Measurements from ENCODE around the gene ATG7.

DNA sequence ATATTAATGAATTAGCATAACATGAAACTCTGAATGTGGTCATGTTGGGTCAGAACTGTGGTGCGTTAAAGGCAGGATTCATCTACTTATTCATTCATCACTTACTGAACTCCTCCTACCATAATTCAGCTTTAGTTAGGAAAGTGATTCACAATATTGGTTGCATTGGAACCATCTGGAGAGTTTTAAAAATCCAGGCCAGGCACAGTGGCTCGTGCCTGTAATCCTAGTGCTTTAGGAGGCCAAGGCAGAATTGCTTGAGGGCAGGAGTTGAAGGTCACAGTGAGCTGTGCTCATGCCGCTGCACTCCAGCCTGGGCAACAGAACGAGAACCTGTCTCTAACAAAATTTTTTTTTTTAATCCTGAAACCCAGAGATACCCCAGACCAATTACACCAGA is 44.2 kb upstream of the ATG7 start:
- TF ChIP-seq, protein P1, sequence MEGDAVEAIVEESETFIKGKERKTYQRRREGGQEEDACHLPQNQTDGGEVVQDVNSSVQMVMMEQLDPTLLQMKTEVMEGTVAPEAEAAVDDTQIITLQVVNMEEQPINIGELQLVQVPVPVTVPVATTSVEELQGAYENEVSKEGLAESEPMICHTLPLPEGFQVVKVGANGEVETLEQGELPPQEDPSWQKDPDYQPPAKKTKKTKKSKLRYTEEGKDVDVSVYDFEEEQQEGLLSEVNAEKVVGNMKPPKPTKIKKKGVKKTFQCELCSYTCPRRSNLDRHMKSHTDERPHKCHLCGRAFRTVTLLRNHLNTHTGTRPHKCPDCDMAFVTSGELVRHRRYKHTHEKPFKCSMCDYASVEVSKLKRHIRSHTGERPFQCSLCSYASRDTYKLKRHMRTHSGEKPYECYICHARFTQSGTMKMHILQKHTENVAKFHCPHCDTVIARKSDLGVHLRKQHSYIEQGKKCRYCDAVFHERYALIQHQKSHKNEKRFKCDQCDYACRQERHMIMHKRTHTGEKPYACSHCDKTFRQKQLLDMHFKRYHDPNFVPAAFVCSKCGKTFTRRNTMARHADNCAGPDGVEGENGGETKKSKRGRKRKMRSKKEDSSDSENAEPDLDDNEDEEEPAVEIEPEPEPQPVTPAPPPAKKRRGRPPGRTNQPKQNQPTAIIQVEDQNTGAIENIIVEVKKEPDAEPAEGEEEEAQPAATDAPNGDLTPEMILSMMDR (tag by site-specific recombination; IDR thresholded peaks at IDR 0.05), result no peak
- no peak for TF ChIP-seq ZNF561 (tag by site-specific recombination; IDR thresholded peaks at IDR 0.05; ENCODE audit: borderline replicate concordance)
- TF ChIP-seq, protein P2, sequence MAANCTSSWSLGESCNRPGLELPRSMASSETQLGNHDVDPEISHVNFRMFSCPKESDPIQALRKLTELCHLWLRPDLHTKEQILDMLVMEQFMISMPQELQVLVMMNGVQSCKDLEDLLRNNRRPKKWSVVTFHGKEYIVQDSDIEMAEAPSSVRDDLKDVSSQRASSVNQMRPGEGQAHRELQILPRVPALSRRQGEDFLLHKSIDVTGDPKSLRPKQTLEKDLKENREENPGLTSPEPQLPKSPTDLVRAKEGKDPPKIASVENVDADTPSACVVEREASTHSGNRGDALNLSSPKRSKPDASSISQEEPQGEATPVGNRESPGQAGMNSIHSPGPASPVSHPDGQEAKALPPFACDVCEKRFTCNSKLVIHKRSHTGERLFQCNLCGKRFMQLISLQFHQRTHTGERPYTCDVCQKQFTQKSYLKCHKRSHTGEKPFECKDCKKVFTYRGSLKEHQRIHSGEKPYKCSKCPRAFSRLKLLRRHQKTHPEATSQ (tag by site-specific recombination; IDR thresholded peaks at IDR 0.05), result no peak
